CD14-positive monocyte (primary cell): Measurements from ENCODE around the gene CSNK1D. TPM values are rescaled to one million over a fixed set of nuclear protein-coding genes. Genes with fewer than 3 reads are reported as not detected.

ENCODE experiments used
- DNase-seq, 3 donors: peaks; one replicate each; pipeline ENCODE4 v3.0.0-alpha.2; 2011 to 2022
- H2AFZ ChIP-seq: 2 replicates; pipeline ENCODE4 v1.6.0; 2012; ENCODE audit warnings: mild to moderate bottlenecking, low read depth, low read length, inconsistent platforms; ENCODE audit not compliant: insufficient read depth, poor library complexity, severe bottlenecking
- H3K27ac ChIP-seq, 2 donors: 1 replicate in 1 of 2; 2 replicates in 1 of 2; pipeline ENCODE4 v1.5.1; 2012 to 2013; ENCODE audit warnings: low read length in 2 of 2, control low read depth in 1 of 2, inconsistent platforms in 1 of 2, low read depth in 1 of 2, mild to moderate bottlenecking in 1 of 2
- H3K27me3 ChIP-seq, 2 donors: one replicate each; pipeline versions ENCODE4 v1.6.0 to v1.6.1; 2011 to 2013; ENCODE audit warnings: low read length in 2 of 2; ENCODE audit not compliant: control insufficient read depth in 2 of 2, insufficient read depth in 2 of 2
- H3K36me3 ChIP-seq, 2 donors: replicated peaks in 1 of 2; 1 replicate in 1 of 2; 2 replicates in 1 of 2; pipeline versions ENCODE4 v1.5.1 to v1.6.1; 2012 to 2013; ENCODE audit warnings: low read length in 2 of 2, control low read depth in 1 of 2, inconsistent platforms in 1 of 2, mild to moderate bottlenecking in 1 of 2; ENCODE audit not compliant: insufficient read depth in 2 of 2, control insufficient read depth in 1 of 2
- H3K4me1 ChIP-seq, 2 donors: 1 replicate in 1 of 2; 2 replicates in 1 of 2; pipeline versions ENCODE4 v1.5.1 to v1.6.1; 2012 to 2013; ENCODE audit warnings: low read length in 2 of 2, control low read depth in 1 of 2, inconsistent platforms in 1 of 2, mild to moderate bottlenecking in 1 of 2, moderate library complexity in 1 of 2; ENCODE audit not compliant: insufficient read depth in 2 of 2, control insufficient read depth in 1 of 2
- H3K4me2 ChIP-seq: replicated peaks from 2 replicates; pipeline ENCODE3; 2012; ENCODE audit warnings: low read length, moderate library complexity, mild to moderate bottlenecking; ENCODE audit not compliant: poor library complexity, severe bottlenecking; ENCODE audit errors: extremely low read depth
- H3K4me3 ChIP-seq, 3 experiments: fragments of 200-600 bp in 1 of 3; sonication (generic) in 1 of 3; replicated peaks in 1 of 3; 1 replicate in 2 of 3; 2 replicates in 1 of 3; pipeline ENCODE4 v1.5.1; 2011 to 2013; ENCODE audit warnings: low read length in 3 of 3, mild to moderate bottlenecking in 3 of 3, control low read depth in 2 of 3, low read depth in 2 of 3, inconsistent platforms in 1 of 3, moderate library complexity in 1 of 3
- H3K79me2 ChIP-seq: 2 replicates; pipeline ENCODE4 v1.6.0; 2012; ENCODE audit warnings: mild to moderate bottlenecking, control low read depth, inconsistent platforms, low read length, moderate library complexity; ENCODE audit not compliant: insufficient read depth
- H3K9ac ChIP-seq: 2 replicates; pipeline ENCODE4 v1.6.0; 2017; ENCODE audit warnings: low read length, mild to moderate bottlenecking; ENCODE audit not compliant: insufficient read depth, poor library complexity, severe bottlenecking
- H3K9me3 ChIP-seq, 2 donors: replicated peaks in 1 of 2; 1 replicate in 1 of 2; 2 replicates in 1 of 2; pipeline versions ENCODE4 v1.5.1 to v1.6.1; 2012 to 2013; ENCODE audit warnings: low read length in 2 of 2, control low read depth in 1 of 2; ENCODE audit not compliant: control insufficient read depth in 1 of 2, insufficient read depth in 1 of 2
- H4K20me1 ChIP-seq: 2 replicates; pipeline ENCODE4 v1.6.0; 2012; ENCODE audit warnings: mild to moderate bottlenecking, low read length, control low read depth, moderate library complexity; ENCODE audit not compliant: insufficient read depth
- H3K27ac Mint-ChIP-seq, 7 donors: one replicate each; pipeline ENCODE4 v1.8.0; 2020; ENCODE audit warnings: mild to moderate bottlenecking in 7 of 7, mixed read lengths in 7 of 7, moderate library complexity in 6 of 7, inconsistent platforms in 2 of 7
- H3K27me3 Mint-ChIP-seq, 3 donors: one replicate each; pipeline ENCODE4 v1.8.0; 2021 to 2022; ENCODE audit warnings: low read depth in 3 of 3, mild to moderate bottlenecking in 3 of 3, mixed read lengths in 3 of 3, moderate library complexity in 3 of 3, inconsistent platforms in 1 of 3
- H3K36me3 Mint-ChIP-seq, 2 donors: one replicate each; pipeline ENCODE4 v1.8.0; 2020; ENCODE audit warnings: mixed read lengths in 2 of 2, inconsistent platforms in 1 of 2, mild to moderate bottlenecking in 1 of 2
- H3K4me1 Mint-ChIP-seq: one replicate; pipeline ENCODE4 v1.8.0; 2020; ENCODE audit warnings: mild to moderate bottlenecking, mixed read lengths
- H3K4me3 Mint-ChIP-seq, 2 donors: one replicate each; pipeline ENCODE4 v1.8.0; 2020; ENCODE audit warnings: mild to moderate bottlenecking in 2 of 2, mixed read lengths in 2 of 2, moderate library complexity in 1 of 2
- H3K9me3 Mint-ChIP-seq, 7 donors: one replicate each; pipeline ENCODE4 v1.8.0; 2020 to 2022; ENCODE audit warnings: mixed read lengths in 7 of 7, mild to moderate bottlenecking in 6 of 7, moderate library complexity in 6 of 7, inconsistent platforms in 2 of 7
- WGBS: methylation state at CpG from one replicate; pipeline ENCODE4 v1.1.5; 2013; ENCODE audit warnings: missing lambda C conversion rate; ENCODE audit not compliant: insufficient coverage; 5-methylcytosine and 5-hydroxymethylcytosine counted together
- intact Hi-C, 2 donors: fragments of 100-400 bp; cut with micrococcal nuclease; formaldehyde crosslinking; loops; one replicate each; pipeline versions ENCODE4 v1.15.0 to v1.15.1; 2023
- polyA plus RNA-seq, 3 donors: library from polyadenylated mRNA; depleted of rRNA in 1 of 3; unstranded in 2 of 3; stranded (reverse) in 1 of 3; fragments of 300-500 nt in 2 of 3; fragments of >200 nt in 1 of 3; fragmentation: Illumina TruSeq in 2 of 3; gene quantifications; 1 replicate in 2 of 3; 2 replicates in 1 of 3; pipeline ENCODE4 v1.2.3, GENCODE V29; 2012 to 2021
- TF ChIP-seq, protein P1 (sequence below): fragments of 200-600 bp; IDR thresholded peaks from one replicate; pipeline ENCODE4 v1.8.0; 2022; ENCODE audit warnings: antibody characterized with exemption, mild to moderate bottlenecking

CSNK1D gene
- polyA plus RNA-seq, 3 donors: 47.0 to 299 (median 60.9) TPM

DNA sequence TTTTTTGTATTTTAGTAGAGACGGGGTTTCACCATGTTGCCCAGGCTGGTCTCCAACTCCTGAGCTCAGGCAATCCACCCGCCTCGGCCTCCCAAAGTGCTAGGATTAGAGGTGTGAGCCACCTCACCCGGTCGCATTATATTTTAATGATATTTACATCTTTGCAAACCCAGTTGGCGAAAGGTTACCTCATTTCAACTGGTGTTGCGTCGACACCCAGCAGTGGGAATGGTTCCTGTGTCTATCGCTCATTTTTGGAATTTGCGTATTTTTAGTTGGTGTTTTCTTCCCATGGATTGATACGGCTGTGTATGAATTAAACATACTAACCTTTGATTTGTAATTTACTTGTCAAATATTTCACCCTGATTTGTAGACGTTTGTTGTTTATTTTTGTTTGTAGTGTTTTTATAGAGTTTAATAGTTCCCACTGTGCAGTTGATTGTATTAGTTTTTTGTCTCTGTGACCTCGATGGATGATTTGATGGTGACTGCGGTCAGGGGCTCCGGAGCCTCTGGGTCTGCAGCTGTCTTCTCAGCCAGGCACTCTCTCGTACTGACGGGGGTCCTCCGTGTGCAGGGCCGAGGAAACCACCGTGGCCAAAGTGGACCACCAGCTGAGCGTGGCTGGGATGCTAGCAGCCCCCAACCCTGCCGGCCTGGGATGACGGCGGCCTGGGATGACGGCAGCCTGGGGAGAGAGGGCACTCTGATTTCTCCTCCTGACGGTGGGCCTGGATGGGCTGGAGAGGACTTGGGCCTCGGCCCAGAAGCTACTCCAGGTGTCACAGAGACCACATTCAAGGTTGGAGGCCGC, 39.9 kb upstream of the CSNK1D start:
- Histone ChIP-seq H3K9ac (no peak overlapping the region), H3K4me1 (peaks cover 23 to 28% of the 10 kb centered on the region in 2 donors), H4K20me1 (peaks cover 15% of the 10 kb centered on the region), H3K9me3 (no peaks in the 10 kb centered on the region), H3K27me3 (peaks cover 0 to 20% of the 10 kb centered on the region in 2 donors), H3K4me3 (no peak overlapping the region), H3K4me2 (no peak overlapping the region), H3K27ac (no peak overlapping the region), H2AFZ (no peak overlapping the region), H3K36me3 (no peaks in the 10 kb centered on the region), H3K79me2 (no peaks in the 10 kb centered on the region)
- no peak overlapping the region for H3K27ac Mint-ChIP-seq
- H3K4me1 Mint-ChIP-seq: peaks cover 23% of the 10 kb centered on the region
- DNase-seq: no peak
- intact Hi-C loops: no loop called here
- 96% methylated on average over 16 of the region's 28 CpGs for WGBS
- H3K27me3 Mint-ChIP-seq: peaks cover 25 to 37% (median 33%) of the 10 kb centered on the region in 3 donors
- H3K9me3 Mint-ChIP-seq: peaks cover 0 to 5% (median 0%) of the 10 kb centered on the region in 7 donors
- TF ChIP-seq, protein P1, sequence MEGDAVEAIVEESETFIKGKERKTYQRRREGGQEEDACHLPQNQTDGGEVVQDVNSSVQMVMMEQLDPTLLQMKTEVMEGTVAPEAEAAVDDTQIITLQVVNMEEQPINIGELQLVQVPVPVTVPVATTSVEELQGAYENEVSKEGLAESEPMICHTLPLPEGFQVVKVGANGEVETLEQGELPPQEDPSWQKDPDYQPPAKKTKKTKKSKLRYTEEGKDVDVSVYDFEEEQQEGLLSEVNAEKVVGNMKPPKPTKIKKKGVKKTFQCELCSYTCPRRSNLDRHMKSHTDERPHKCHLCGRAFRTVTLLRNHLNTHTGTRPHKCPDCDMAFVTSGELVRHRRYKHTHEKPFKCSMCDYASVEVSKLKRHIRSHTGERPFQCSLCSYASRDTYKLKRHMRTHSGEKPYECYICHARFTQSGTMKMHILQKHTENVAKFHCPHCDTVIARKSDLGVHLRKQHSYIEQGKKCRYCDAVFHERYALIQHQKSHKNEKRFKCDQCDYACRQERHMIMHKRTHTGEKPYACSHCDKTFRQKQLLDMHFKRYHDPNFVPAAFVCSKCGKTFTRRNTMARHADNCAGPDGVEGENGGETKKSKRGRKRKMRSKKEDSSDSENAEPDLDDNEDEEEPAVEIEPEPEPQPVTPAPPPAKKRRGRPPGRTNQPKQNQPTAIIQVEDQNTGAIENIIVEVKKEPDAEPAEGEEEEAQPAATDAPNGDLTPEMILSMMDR: no peak
- no peak overlapping the region for H3K4me3 Mint-ChIP-seq
- H3K36me3 Mint-ChIP-seq: no peaks in the 10 kb centered on the region

DNA sequence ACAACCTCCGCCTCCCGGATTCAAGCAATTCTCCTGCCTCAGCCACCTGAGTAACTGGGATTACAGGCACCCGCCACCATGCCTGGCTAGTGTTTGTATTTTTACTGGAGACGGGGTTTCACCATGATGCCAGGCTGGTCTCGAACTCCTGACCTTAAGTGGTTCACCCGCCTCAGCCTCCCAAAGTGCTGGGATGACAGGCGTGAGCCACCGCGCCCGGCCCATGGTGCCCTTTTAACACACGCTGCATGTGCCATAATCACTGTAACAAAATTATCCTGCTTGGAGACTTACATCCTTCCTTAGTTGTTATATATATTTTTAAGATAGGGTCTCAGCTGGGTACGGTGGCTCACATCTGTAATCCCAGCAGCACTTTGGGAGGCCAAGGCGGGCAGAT, 38.5 kb upstream of the CSNK1D start:
- peaks cover 23% of the 10 kb centered on the region for H3K4me1 Mint-ChIP-seq
- 80% methylated on average over 2 of the region's 13 CpGs for WGBS
- no peak for DNase-seq
- no peak overlapping the region for H3K4me3 ChIP-seq
- peaks cover 0 to 18% of the 10 kb centered on the region in 2 donors for H3K27me3 ChIP-seq
- H3K4me2 ChIP-seq: no peak overlapping the region
- no peaks in the 10 kb centered on the region for H3K9me3 ChIP-seq
- H3K4me1 ChIP-seq: peaks cover 23 to 28% of the 10 kb centered on the region in 2 donors
- peaks cover 28 to 39% (median 38%) of the 10 kb centered on the region in 3 donors for H3K27me3 Mint-ChIP-seq
- H3K36me3 ChIP-seq: no peaks in the 10 kb centered on the region
- intact Hi-C loops: no loop called here
- H3K4me3 Mint-ChIP-seq: no peak overlapping the region
- H3K9me3 Mint-ChIP-seq: peaks cover 0 to 5% (median 2%) of the 10 kb centered on the region in 7 donors
- TF ChIP-seq, protein P1: no peak
- no peaks in the 10 kb centered on the region for H3K36me3 Mint-ChIP-seq
- H3K79me2 ChIP-seq: no peaks in the 10 kb centered on the region
- no peak overlapping the region for H3K27ac Mint-ChIP-seq
- no peak overlapping the region for H3K9ac ChIP-seq
- no peak overlapping the region for H3K27ac ChIP-seq
- no peak overlapping the region for H2AFZ ChIP-seq
- peaks cover 9% of the 10 kb centered on the region for H4K20me1 ChIP-seq
